ENCODE measurements around the gene MUC2. TPM values are rescaled to one million over a fixed set of nuclear protein-coding genes. Genes with fewer than 3 reads are reported as not detected.

MUC2 gene
- not detected in 2 replicates for total RNA-seq

DNA sequence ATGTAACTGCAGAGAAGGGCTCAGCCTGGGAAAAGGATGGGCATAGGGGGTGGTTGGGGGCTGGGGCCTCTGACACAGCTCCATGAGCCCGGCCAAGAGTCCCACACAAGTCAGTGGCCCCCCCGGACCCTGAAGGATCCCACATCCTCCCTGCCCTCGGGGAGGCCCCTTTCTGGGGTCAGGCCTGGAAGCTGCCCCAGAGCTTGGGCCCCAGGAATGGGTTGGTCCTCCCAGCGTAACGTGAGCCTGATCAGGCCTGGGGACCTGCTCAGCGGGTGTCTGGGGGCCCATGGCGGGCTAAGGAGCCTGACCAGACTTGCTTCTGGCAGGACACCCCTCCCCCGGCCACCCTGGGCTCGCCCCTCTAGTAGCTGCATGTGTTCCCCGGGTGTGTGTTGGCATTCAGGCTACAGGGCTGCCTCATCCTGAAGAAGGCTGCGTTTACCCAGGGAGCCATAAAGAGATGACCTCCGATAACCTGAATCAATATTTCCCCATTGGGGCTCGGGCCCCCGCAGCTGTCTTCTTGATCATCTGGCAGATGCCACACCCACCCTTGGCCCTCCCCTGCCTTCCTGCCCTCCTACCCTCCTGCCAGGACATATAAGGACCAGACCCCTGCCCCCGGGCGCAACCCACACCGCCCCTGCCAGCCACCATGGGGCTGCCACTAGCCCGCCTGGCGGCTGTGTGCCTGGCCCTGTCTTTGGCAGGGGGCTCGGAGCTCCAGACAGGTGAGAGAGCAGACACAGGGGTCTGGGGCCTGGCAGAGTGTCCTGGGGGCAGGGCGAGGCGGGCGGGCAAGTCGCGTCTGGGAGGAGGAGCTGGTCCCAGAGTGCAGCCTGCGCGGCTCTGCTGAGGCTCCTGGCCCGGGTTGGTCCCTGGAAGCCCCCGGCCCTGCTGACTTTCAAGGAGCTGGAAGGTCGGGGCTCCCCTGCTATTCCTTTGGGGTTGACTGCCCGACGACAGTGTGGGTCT lies at the start of gene MUC2:
Gene MUC2, plus strand, starts transcription at position 631 of the 978 bp plus-strand sequence.

DNA sequence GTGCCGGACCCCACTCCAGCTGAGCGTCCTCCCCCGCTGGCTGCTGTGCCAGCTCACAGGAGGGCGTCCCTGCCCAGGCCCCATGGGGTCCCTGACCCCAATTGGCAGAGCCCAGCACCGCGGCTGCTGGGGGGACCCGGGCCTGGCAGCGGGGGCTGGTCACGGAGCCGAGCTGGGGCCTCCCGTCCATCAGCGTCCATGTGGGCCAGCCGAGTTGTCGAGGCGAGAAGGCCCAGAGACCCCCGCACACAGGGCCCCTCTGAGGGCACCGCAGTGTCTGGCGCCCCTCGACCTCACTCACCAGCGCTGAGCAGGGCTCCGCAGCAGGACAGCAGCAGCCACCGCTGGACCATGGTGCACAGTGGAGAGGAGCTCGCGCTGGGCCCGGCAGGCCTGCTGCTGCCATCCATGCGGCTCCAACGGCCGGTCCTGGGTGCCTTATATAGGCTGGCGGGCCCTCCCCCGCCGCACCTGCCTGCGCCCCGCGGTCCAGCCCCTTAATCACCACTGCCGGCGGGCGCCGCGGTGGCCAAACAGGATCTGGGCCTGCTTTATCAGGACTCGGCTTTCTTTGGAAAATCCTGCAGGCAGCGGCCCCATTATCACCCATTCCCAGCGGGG lies 38.3 kb upstream of the MUC2 start, which contains the start of gene MUC6:
Gene MUC6, minus strand, starts transcription at position 416 of the 621 bp plus-strand sequence. Its CDS starts 63 bp downstream, at position 353.

Other genes with a start within 250 kb of the MUC2 start
- 5.7 and 20.4 TPM in 2 replicates for gene CRACR2B, start 247.0 kb upstream of the MUC2 start, total RNA-seq
- gene CD151, start 241.9 kb upstream of the MUC2 start, total RNA-seq = 919 and 948 TPM in 2 replicates
- 256 and 373 TPM in 2 replicates for gene POLR2L, start 232.3 kb upstream of the MUC2 start, total RNA-seq
- gene TSPAN4, start 232.0 kb upstream of the MUC2 start, total RNA-seq = 167 and 224 TPM in 2 replicates
- 84.4 and 96.6 TPM in 2 replicates for gene CHID1, start 164.1 kb upstream of the MUC2 start, total RNA-seq
- gene AP2A2, start 149.0 kb upstream of the MUC2 start, total RNA-seq = 56.2 and 89.5 TPM in 2 replicates
- not detected in 2 replicates for gene MUC6, start 38.2 kb upstream of the MUC2 start, total RNA-seq
- gene MUC5AC, start 83.1 kb downstream of the MUC2 start, total RNA-seq = not detected in 2 replicates
- not detected in 2 replicates for gene MUC5B, start 148.2 kb downstream of the MUC2 start, total RNA-seq
- 34.2 and 55.8 TPM in 2 replicates for gene TOLLIP, start 234.8 kb downstream of the MUC2 start, total RNA-seq

Measured in mesangial cell (primary cell).